Fibroblast of pulmonary artery (primary cell): ENCODE data around the gene IRAK2.
A peak's percentile ranks its signal among the peaks of the same experiment; 100 is the strongest.

Experiments
- DNase-seq: peaks from one replicate; pipeline ENCODE4 v3.0.0-alpha.2; 2010; ENCODE audit warnings: low read depth
- H3K4me3 ChIP-seq: replicated peaks from 2 replicates; pipeline ENCODE4 v1.5.1; 2011; ENCODE audit warnings: low read depth, mild to moderate bottlenecking, control low read depth, low read length, moderate library complexity
- CTCF ChIP-seq: IDR thresholded peaks from 2 replicates; pipeline ENCODE4 v1.5.1; 2011; ENCODE audit warnings: mild to moderate bottlenecking, control low read depth, low read length, inconsistent platforms; ENCODE audit errors: missing control alignments

Gene IRAK2

GRCh38 chr3:10226293-10226692 lies 61.6 kb downstream of the IRAK2 start:
- no peak for TF ChIP-seq CTCF
- no peak for DNase-seq
- H3K4me3 ChIP-seq: no peak overlapping the region

- peak; percentile 79 for DNase-seq
- no peak for TF ChIP-seq CTCF
- no peak overlapping the region for H3K4me3 ChIP-seq
Observed at GRCh38 chr3:10228248-10228950, 63.7 kb downstream of the IRAK2 start.

- H3K4me3 ChIP-seq: no peak overlapping the region
- TF ChIP-seq CTCF: no peak
- no peak for DNase-seq
Observed at GRCh38 chr3:10229576-10229975, 64.9 kb downstream of the IRAK2 start.

GRCh38 chr3:10232137-10232536 lies 67.4 kb downstream of the IRAK2 start:
- DNase-seq: no peak
- H3K4me3 ChIP-seq: no peak overlapping the region
- no peak for TF ChIP-seq CTCF

GRCh38 chr3:10233988-10234387 lies 69.3 kb downstream of the IRAK2 start:
- no peak overlapping the region for H3K4me3 ChIP-seq
- no peak for TF ChIP-seq CTCF
- DNase-seq: no peak

GRCh38 chr3:10234526-10235230 lies 70.0 kb downstream of the IRAK2 start:
- no peak overlapping the region for H3K4me3 ChIP-seq
- no peak for DNase-seq
- TF ChIP-seq CTCF: no peak

- no peak for TF ChIP-seq CTCF
- no peak overlapping the region for H3K4me3 ChIP-seq
- DNase-seq: no peak
Observed at GRCh38 chr3:10235551-10235950, 70.8 kb downstream of the IRAK2 start.
